ENCODE measurements around the gene B4GALNT2. TPM values are rescaled to one million over a fixed set of nuclear protein-coding genes. Genes with fewer than 3 reads are reported as not detected.
"Not testable (repeated sequence)": the region's sequence is repeated elsewhere in the genome, so short reads cannot be mapped to it uniquely, and the experiment has no call there.

The B4GALNT2 gene
- total RNA-seq, 1 donor from 2014 or later, result 0.07 TPM

DNA sequence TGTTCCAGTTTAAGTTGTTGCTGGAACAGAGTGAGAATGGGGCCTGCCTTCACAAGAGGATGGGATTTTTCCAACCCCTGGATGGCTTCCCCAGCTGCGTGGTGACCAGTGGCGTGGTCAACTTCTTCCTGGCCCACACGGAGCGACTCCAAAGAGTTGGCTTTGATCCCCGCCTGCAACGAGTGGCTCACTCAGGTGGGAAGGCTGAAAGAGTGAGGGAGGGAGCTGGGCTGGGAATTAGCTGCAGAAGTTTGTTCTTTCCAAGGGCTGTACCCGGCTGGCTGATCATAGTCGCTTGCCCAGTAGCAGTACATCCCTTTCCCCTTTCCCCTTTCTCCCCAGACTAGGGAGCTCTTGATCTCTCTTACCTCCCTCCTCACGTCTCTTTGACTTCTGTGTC is 36.1 kb downstream of the B4GALNT2 start:
- Mint-ChIP-seq H3K4me1 (ENCODE audit: low read depth) (no peaks in the 10 kb centered on the region), H3K27me3 (peaks cover 31% of the 10 kb centered on the region), H3K9me3 (ENCODE audit: low read depth) (peaks cover 8% of the 10 kb centered on the region), H3K27ac (no peak overlapping the region), H3K4me3 (ENCODE audit: low read depth) (no peak overlapping the region), H3K36me3 (ENCODE audit: insufficient read depth) (no peaks in the 10 kb centered on the region)
- TF ChIP-seq CTCF (IDR thresholded peaks at IDR 0.05; ENCODE audit: unreplicated experiment), result no peak
- no peak for DNase-seq (ENCODE audit: low spot score, unreplicated experiment)

- TF ChIP-seq CTCF (IDR thresholded peaks at IDR 0.05; ENCODE audit: unreplicated experiment), result no peak
- Mint-ChIP-seq H3K27ac (no peak overlapping the region), H3K27me3 (peaks cover 31% of the 10 kb centered on the region), H3K4me3 (ENCODE audit: low read depth) (no peak overlapping the region), H3K9me3 (ENCODE audit: low read depth) (peaks cover 14% of the 10 kb centered on the region), H3K36me3 (ENCODE audit: insufficient read depth) (no peaks in the 10 kb centered on the region), H3K4me1 (ENCODE audit: low read depth) (no peaks in the 10 kb centered on the region)
- no peak for DNase-seq (ENCODE audit: low spot score, unreplicated experiment)
These were observed 37.6 kb downstream of the B4GALNT2 start for GRCh38 chr17:49170216-49170615.

GRCh38 chr17:49170711-49171110 is 38.1 kb downstream of the B4GALNT2 start:
- not testable (repeated sequence) for H3K4me3 Mint-ChIP-seq (ENCODE audit: low read depth); H3K4me1 Mint-ChIP-seq (ENCODE audit: low read depth); DNase-seq (ENCODE audit: low spot score, unreplicated experiment); H3K27ac Mint-ChIP-seq; H3K36me3 Mint-ChIP-seq (ENCODE audit: insufficient read depth)
- H3K9me3 Mint-ChIP-seq (ENCODE audit: low read depth), result peaks cover 17% of the 10 kb centered on the region
- H3K27me3 Mint-ChIP-seq, result peaks cover 28% of the 10 kb centered on the region

DNA sequence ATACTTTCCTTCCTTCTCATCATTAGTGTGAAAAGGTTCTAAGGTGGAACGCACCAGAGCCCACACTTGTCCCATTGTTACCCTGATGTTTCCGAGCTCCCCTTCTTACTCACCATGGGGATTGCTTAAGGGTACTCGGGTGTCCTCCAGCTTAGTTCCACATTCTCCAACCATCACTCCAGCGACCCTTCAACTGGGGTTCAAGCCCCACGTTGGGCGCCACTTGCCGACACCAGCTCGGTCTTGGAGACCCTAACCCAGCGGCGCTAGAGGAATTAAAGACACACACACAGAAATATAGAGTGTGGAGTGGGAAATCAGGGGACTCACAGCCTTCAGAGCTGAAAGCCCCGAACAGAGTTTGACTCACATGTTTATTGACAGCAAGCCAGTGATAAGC is 43.4 kb downstream of the B4GALNT2 start:
- not testable (repeated sequence) for H3K4me1 Mint-ChIP-seq (ENCODE audit: low read depth); H3K36me3 Mint-ChIP-seq (ENCODE audit: insufficient read depth)

GRCh38 chr17:49180303-49180702 is 47.7 kb downstream of the B4GALNT2 start:
- Mint-ChIP-seq H3K9me3 (ENCODE audit: low read depth) (peaks cover 19% of the 10 kb centered on the region), H3K36me3 (ENCODE audit: insufficient read depth) (peaks cover 3% of the 10 kb centered on the region), H3K27ac (no peak overlapping the region), H3K27me3 (peaks cover 5% of the 10 kb centered on the region), H3K4me1 (ENCODE audit: low read depth) (no peaks in the 10 kb centered on the region), H3K4me3 (ENCODE audit: low read depth) (no peak overlapping the region)
- DNase-seq (ENCODE audit: low spot score, unreplicated experiment), result no peak
- peak; percentile 64 for TF ChIP-seq CTCF (IDR thresholded peaks at IDR 0.05; ENCODE audit: unreplicated experiment)

More for the DNA sequence above, 43.4 kb downstream of the B4GALNT2 start:
- not testable (repeated sequence) for DNase-seq (ENCODE audit: low spot score, unreplicated experiment); H3K27me3 Mint-ChIP-seq; H3K27ac Mint-ChIP-seq; H3K4me3 Mint-ChIP-seq (ENCODE audit: low read depth)
- H3K9me3 Mint-ChIP-seq (ENCODE audit: low read depth), result peaks cover 25% of the 10 kb centered on the region

DNA sequence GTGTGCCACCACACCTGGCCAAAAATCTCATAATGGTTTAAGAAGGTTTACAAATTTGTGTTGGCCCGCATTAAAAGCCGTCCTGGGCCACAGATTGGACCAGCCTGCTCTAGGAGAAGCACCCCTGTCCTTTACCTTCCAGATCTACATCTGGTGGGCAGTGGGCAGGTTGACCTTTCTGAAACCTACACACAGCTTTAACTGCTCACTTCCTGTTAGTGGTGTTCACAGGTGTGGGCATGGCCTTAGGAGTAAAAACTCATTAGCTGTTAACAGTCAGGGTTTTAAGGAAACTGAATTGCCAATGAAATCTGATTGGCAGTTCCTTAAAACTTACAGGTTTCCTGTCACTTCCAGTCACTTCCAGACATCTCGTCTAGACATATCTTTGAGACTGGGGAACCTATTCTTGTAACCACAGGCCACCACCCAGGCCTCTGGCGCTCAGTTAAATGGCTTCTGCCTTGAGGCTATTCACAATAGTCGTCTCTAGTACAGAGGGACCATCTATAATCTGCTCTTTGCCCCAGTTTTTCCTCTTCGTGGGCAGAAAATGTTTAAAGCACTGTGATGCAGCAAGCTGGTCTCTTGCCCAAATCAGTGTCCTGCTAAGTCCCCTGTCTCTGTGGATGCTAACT is 48.5 kb downstream of the B4GALNT2 start:
- Mint-ChIP-seq H3K27ac (no peak overlapping the region), H3K4me3 (ENCODE audit: low read depth) (no peak overlapping the region), H3K36me3 (ENCODE audit: insufficient read depth) (peaks cover 3% of the 10 kb centered on the region), H3K9me3 (ENCODE audit: low read depth) (peaks cover 21% of the 10 kb centered on the region), H3K27me3 (peaks cover 5% of the 10 kb centered on the region), H3K4me1 (ENCODE audit: low read depth) (no peaks in the 10 kb centered on the region)
- no peak for TF ChIP-seq CTCF (IDR thresholded peaks at IDR 0.05; ENCODE audit: unreplicated experiment)
- DNase-seq (ENCODE audit: low spot score, unreplicated experiment), result no peak

Measured in progenitor cell of endocrine pancreas (in vitro differentiated cells).